A673 (cell line): ENCODE results near the gene RBFOX1.

ENCODE experiments used
- CTCF ChIP-seq: fragments of 300-800, 200-600 bp; sonication (generic); conservative IDR thresholded peaks from 2 replicates; pipeline ENCODE4 v1.5.1; 2017; ENCODE audit warnings: low read depth, mild to moderate bottlenecking, antibody characterized with exemption, low read length, moderate library complexity, mixed read lengths
- EZH2 ChIP-seq: fragments of 200-600 bp; sonication (generic); IDR thresholded peaks from 2 replicates; pipeline ENCODE4 v1.6.1; 2017; ENCODE audit warnings: borderline replicate concordance, low read depth, mild to moderate bottlenecking, mixed read lengths, antibody characterized with exemption, low read length; ENCODE audit not compliant: poor library complexity, severe bottlenecking

- TF ChIP-seq CTCF (no peak), EZH2 (no peak)
Observed at GRCh38 chr16:7688811-7689210, 356.2 kb downstream of the RBFOX1 start.
